HG02884 (cell line): Measurements from ENCODE around the gene FOXO3.
A peak's percentile ranks its signal among the peaks of the same experiment; 100 is the strongest.
"Not testable (repeated sequence)": the region's sequence is repeated elsewhere in the genome, so short reads cannot be mapped to it uniquely, and the experiment has no call there.

ENCODE experiments used
- ATAC-seq: cut with Tn5 transposase; IDR thresholded peaks from one replicate; pipeline ENCODE4 v1.9.1; 2021; ENCODE audit warnings: mild to moderate bottlenecking, moderate library complexity; ENCODE audit not compliant: unreplicated experiment

Gene FOXO3

GRCh38 chr6:108555399-108556052 lies 5.2 kb upstream of the FOXO3 start:
- ATAC-seq, result no peak

- no peak for ATAC-seq
Measured at GRCh38 chr6:108556250-108556649, 4.5 kb upstream of the FOXO3 start.

GRCh38 chr6:108556866-108557493 lies 3.7 kb upstream of the FOXO3 start:
- no peak for ATAC-seq

- ATAC-seq, result no peak
Measured at GRCh38 chr6:108557494-108558371, 3.0 kb upstream of the FOXO3 start.

- peak; percentile 55 for ATAC-seq
Measured at GRCh38 chr6:108558372-108559096, 2.2 kb upstream of the FOXO3 start.

GRCh38 chr6:108559097-108559883 lies 1.4 kb upstream of the FOXO3 start:
- ATAC-seq, result no peak

- no peak for ATAC-seq
Measured at GRCh38 chr6:108559884-108560462, 744 bp upstream of the FOXO3 start.

GRCh38 chr6:108561309-108561647 lies 561 bp downstream of the FOXO3 start:
- ATAC-seq, result not testable (repeated sequence)

GRCh38 chr6:108561742-108562502 lies 1.2 kb downstream of the FOXO3 start:
- ATAC-seq, result no peak

GRCh38 chr6:108562503-108562993 lies 1.8 kb downstream of the FOXO3 start:
- ATAC-seq, result no peak

GRCh38 chr6:108563292-108563691 lies 2.6 kb downstream of the FOXO3 start:
- ATAC-seq, result no peak

GRCh38 chr6:108564178-108564577 lies 3.5 kb downstream of the FOXO3 start:
- ATAC-seq, result no peak

GRCh38 chr6:108565091-108565766 lies 4.5 kb downstream of the FOXO3 start:
- peak; percentile 74 for ATAC-seq

- ATAC-seq, result no peak
Measured at GRCh38 chr6:108565893-108566292, 5.2 kb downstream of the FOXO3 start.

GRCh38 chr6:108566406-108566805 lies 5.7 kb downstream of the FOXO3 start:
- no peak for ATAC-seq

- no peak for ATAC-seq
Measured at GRCh38 chr6:108568101-108568500, 7.4 kb downstream of the FOXO3 start.

- no peak for ATAC-seq
Measured at GRCh38 chr6:108568551-108569305, 8.0 kb downstream of the FOXO3 start.

GRCh38 chr6:108570517-108570916 lies 9.8 kb downstream of the FOXO3 start:
- ATAC-seq, result no peak
